ENCODE results near the gene LYPD6B. TPM values are rescaled to one million over a fixed set of nuclear protein-coding genes. Genes with fewer than 3 reads are reported as not detected.

Gene LYPD6B
- total RNA-seq, 6 experiments from 2014 or later: 18.3 to 91.5 (median 23.2) TPM

DNA sequence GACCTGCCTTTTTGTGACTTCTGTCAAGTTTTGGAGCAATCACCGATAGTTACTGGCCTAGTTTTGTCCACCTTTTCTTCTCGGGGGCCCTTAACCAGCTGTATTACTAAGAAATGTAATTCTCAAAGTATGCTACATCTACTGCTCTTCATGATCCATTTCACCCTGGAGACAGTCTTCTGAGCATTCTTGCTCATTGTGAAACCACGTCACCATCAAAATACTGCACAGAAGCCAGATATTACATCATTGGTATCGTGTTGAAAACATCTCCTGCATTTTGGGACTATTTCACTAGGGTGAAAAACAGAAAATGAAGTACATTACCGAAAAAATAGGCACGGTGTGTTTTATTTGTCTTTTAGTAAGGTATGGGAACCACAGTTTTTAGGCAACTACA is 11.7 kb downstream of the LYPD6B start:
- H3K4me3 Mint-ChIP-seq: no peak overlapping the region; the same call in 1 of the 2 replicates
- H3K36me3 Mint-ChIP-seq (ENCODE audit: low read depth): peaks cover 24% of the 10 kb centered on the region
- H3K4me1 Mint-ChIP-seq (ENCODE audit: low read depth): peaks cover 38% of the 10 kb centered on the region
- DNase-seq: peak; percentile 71
- TF ChIP-seq, protein P1, sequence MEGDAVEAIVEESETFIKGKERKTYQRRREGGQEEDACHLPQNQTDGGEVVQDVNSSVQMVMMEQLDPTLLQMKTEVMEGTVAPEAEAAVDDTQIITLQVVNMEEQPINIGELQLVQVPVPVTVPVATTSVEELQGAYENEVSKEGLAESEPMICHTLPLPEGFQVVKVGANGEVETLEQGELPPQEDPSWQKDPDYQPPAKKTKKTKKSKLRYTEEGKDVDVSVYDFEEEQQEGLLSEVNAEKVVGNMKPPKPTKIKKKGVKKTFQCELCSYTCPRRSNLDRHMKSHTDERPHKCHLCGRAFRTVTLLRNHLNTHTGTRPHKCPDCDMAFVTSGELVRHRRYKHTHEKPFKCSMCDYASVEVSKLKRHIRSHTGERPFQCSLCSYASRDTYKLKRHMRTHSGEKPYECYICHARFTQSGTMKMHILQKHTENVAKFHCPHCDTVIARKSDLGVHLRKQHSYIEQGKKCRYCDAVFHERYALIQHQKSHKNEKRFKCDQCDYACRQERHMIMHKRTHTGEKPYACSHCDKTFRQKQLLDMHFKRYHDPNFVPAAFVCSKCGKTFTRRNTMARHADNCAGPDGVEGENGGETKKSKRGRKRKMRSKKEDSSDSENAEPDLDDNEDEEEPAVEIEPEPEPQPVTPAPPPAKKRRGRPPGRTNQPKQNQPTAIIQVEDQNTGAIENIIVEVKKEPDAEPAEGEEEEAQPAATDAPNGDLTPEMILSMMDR (IDR thresholded peaks at IDR 0.05): no peak
- H3K9me3 Mint-ChIP-seq: peaks cover 14% of the 10 kb centered on the region; the same call in 1 of the 2 replicates
- no peaks in the 10 kb centered on the region; the same call in 1 of the 2 replicates for H3K27me3 Mint-ChIP-seq (ENCODE audit: insufficient read depth)
- peak overlapping the region; percentile 75 for H3K27ac Mint-ChIP-seq

DNA sequence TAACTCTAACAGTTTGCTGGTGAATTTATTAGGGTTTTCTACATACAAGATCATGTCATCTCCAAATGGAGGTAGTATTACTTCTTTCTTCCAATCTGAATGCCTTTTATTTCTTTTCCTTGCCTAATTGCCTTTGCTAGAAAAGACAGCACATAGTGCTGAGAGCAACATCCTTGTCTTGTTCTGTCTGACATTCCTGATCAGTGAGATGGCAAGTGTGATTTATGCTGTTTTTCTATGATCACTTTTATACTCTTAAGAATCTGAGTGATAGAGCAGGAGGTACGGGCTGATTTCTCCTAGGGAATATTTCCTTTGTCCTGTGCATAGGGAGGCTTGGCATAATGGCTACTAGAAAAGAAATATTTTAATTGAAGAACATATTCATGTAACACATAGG is 17.3 kb downstream of the LYPD6B start:
- Mint-ChIP-seq H3K27ac (no peak overlapping the region), H3K9me3 (no peaks in the 10 kb centered on the region), H3K4me3 (peak overlapping the region; percentile 26), H3K27me3 (ENCODE audit: insufficient read depth) (no peaks in the 10 kb centered on the region; the same call in none of the 2 replicates), H3K36me3 (ENCODE audit: low read depth) (no peaks in the 10 kb centered on the region), H3K4me1 (ENCODE audit: low read depth) (peaks cover 54% of the 10 kb centered on the region)
- TF ChIP-seq, protein P1 (IDR thresholded peaks at IDR 0.05): no peak
- peak; percentile 34 for DNase-seq

- TF ChIP-seq, protein P1 (IDR thresholded peaks at IDR 0.05): no peak
- H3K36me3 Mint-ChIP-seq (ENCODE audit: low read depth): no peaks in the 10 kb centered on the region
- no peak overlapping the region for H3K4me3 Mint-ChIP-seq
- H3K27me3 Mint-ChIP-seq (ENCODE audit: insufficient read depth): no peaks in the 10 kb centered on the region; the same call in none of the 2 replicates
- DNase-seq: no peak
- H3K9me3 Mint-ChIP-seq: no peaks in the 10 kb centered on the region
- peaks cover 63% of the 10 kb centered on the region for H3K4me1 Mint-ChIP-seq (ENCODE audit: low read depth)
- no peak overlapping the region for H3K27ac Mint-ChIP-seq
These were observed 18.2 kb downstream of the LYPD6B start for GRCh38 chr2:149056541-149057255.

GRCh38 chr2:149057401-149057800 is 18.9 kb downstream of the LYPD6B start:
- TF ChIP-seq, protein P1 (IDR thresholded peaks at IDR 0.05): no peak

GRCh38 chr2:149058936-149059335 is 20.4 kb downstream of the LYPD6B start:
- H3K36me3 Mint-ChIP-seq (ENCODE audit: low read depth): no peaks in the 10 kb centered on the region

More at GRCh38 chr2:149057401-149057800, 18.9 kb downstream of the LYPD6B start:
- Mint-ChIP-seq H3K9me3 (no peaks in the 10 kb centered on the region), H3K4me1 (ENCODE audit: low read depth) (peaks cover 63% of the 10 kb centered on the region), H3K4me3 (no peak overlapping the region), H3K36me3 (ENCODE audit: low read depth) (no peaks in the 10 kb centered on the region), H3K27ac (no peak overlapping the region; the same call in 1 of the 2 replicates), H3K27me3 (ENCODE audit: insufficient read depth) (no peaks in the 10 kb centered on the region; the same call in none of the 2 replicates)
- DNase-seq: no peak

More at GRCh38 chr2:149058936-149059335, 20.4 kb downstream of the LYPD6B start:
- DNase-seq: no peak
- Mint-ChIP-seq H3K27me3 (ENCODE audit: insufficient read depth) (no peaks in the 10 kb centered on the region; the same call in none of the 2 replicates), H3K4me3 (no peak overlapping the region), H3K9me3 (no peaks in the 10 kb centered on the region), H3K27ac (no peak overlapping the region), H3K4me1 (ENCODE audit: low read depth) (peaks cover 72% of the 10 kb centered on the region)
- TF ChIP-seq, protein P1 (IDR thresholded peaks at IDR 0.05): no peak

Data from HFFc6 (cell line).